ENCODE measurements around the gene ADAMTS14. TPM values are rescaled to one million over a fixed set of nuclear protein-coding genes. Genes with fewer than 3 reads are reported as not detected.

ADAMTS14 gene
- total and polyA plus RNA-seq, 8 donors = 2.4 to 10.0 (median 6.6) TPM

DNA sequence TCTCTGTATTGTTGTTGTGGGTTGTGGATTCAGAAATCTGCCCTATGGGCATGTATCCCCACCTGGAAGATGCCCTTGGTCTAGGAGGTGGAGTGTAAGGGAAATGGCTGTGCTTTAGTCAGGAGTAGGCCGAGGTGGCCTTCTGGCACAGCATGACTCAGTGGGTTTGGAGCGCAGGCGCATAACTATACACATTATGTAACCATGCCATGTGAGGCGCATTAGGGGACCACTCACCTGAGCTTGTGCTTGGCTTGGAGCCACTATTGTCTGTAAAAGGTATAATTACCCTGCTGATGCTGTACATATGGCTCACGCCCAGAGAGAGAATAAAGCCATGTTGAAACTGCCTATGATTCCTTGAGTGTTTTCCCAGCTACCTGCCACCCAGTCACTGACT lies 20.6 kb upstream of the ADAMTS14 start:
- Histone ChIP-seq H3K9me3 (peaks cover 0 to 20% of the 10 kb centered on the region in 2 donors), H3K4me3 (no peak overlapping the region), H3K4me1 (peaks cover 0 to 3% of the 10 kb centered on the region in 2 donors), H3K27me3 (no peaks in the 10 kb centered on the region), H3K36me3 (no peaks in the 10 kb centered on the region), H3K27ac (no peak overlapping the region)
- DNase-seq (no peak), ATAC-seq (no peak)
- intact Hi-C loops (cut with DNase I) = no loop called here
- TF ChIP-seq, protein P1, sequence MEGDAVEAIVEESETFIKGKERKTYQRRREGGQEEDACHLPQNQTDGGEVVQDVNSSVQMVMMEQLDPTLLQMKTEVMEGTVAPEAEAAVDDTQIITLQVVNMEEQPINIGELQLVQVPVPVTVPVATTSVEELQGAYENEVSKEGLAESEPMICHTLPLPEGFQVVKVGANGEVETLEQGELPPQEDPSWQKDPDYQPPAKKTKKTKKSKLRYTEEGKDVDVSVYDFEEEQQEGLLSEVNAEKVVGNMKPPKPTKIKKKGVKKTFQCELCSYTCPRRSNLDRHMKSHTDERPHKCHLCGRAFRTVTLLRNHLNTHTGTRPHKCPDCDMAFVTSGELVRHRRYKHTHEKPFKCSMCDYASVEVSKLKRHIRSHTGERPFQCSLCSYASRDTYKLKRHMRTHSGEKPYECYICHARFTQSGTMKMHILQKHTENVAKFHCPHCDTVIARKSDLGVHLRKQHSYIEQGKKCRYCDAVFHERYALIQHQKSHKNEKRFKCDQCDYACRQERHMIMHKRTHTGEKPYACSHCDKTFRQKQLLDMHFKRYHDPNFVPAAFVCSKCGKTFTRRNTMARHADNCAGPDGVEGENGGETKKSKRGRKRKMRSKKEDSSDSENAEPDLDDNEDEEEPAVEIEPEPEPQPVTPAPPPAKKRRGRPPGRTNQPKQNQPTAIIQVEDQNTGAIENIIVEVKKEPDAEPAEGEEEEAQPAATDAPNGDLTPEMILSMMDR (IDR thresholded peaks at IDR 0.05) = no peak

- TF ChIP-seq, protein P1 (IDR thresholded peaks at IDR 0.05) = no peak
- Histone ChIP-seq H3K4me3 (no peak overlapping the region), H3K9me3 (peaks cover 0 to 20% of the 10 kb centered on the region in 2 donors), H3K36me3 (no peaks in the 10 kb centered on the region), H3K27me3 (no peaks in the 10 kb centered on the region), H3K27ac (no peak overlapping the region), H3K4me1 (peaks cover 0 to 3% of the 10 kb centered on the region in 2 donors)
- intact Hi-C loops (cut with DNase I) = no loop called here
- DNase-seq (peak in 3 of 4 donors; percentile 51 to 86 (median 72)), ATAC-seq (peak; percentile 67)
These were observed 19.3 kb upstream of the ADAMTS14 start for GRCh38 chr10:70652761-70653657.

GRCh38 chr10:70655316-70655715 lies 17.0 kb upstream of the ADAMTS14 start:
- TF ChIP-seq, protein P1 (IDR thresholded peaks at IDR 0.05) = no peak
- Histone ChIP-seq H3K4me1 (peaks cover 0 to 3% of the 10 kb centered on the region in 2 donors), H3K4me3 (no peak overlapping the region), H3K27ac (no peak overlapping the region), H3K36me3 (no peaks in the 10 kb centered on the region), H3K9me3 (peaks cover 0 to 14% of the 10 kb centered on the region in 2 donors), H3K27me3 (no peaks in the 10 kb centered on the region)
- intact Hi-C loops (cut with DNase I) = no loop called here
- no peak for ATAC-seq
- no peak for DNase-seq

GRCh38 chr10:70656489-70656888 lies 15.8 kb upstream of the ADAMTS14 start:
- Histone ChIP-seq H3K27me3 (no peaks in the 10 kb centered on the region), H3K4me3 (no peak overlapping the region), H3K27ac (no peak overlapping the region), H3K9me3 (peaks cover 0 to 12% of the 10 kb centered on the region in 2 donors), H3K4me1 (peaks cover 0 to 3% of the 10 kb centered on the region in 2 donors), H3K36me3 (no peaks in the 10 kb centered on the region)
- intact Hi-C loops (cut with DNase I) = no loop called here
- peak; percentile 87 for ATAC-seq
- peak in 1 of 4 donors; percentile 64 for DNase-seq
- TF ChIP-seq, protein P1 (IDR thresholded peaks at IDR 0.05) = no peak

- Histone ChIP-seq H3K27me3 (peaks cover 0 to 3% of the 10 kb centered on the region in 2 donors), H3K27ac (no peak overlapping the region)
These were observed 15.3 kb upstream of the ADAMTS14 start for GRCh38 chr10:70657041-70657440.

More at GRCh38 chr10:70657041-70657440, 15.3 kb upstream of the ADAMTS14 start:
- intact Hi-C loops (cut with DNase I) = no loop called here
- H3K4me3 ChIP-seq = no peak overlapping the region
- ATAC-seq (no peak), DNase-seq (no peak)
- peaks cover 0 to 3% of the 10 kb centered on the region in 2 donors for H3K4me1 ChIP-seq
- peaks cover 0 to 7% of the 10 kb centered on the region in 2 donors for H3K9me3 ChIP-seq
- H3K36me3 ChIP-seq = no peaks in the 10 kb centered on the region
- TF ChIP-seq, protein P1 (IDR thresholded peaks at IDR 0.05) = no peak
